Measurements from ENCODE around the gene MRPL28. TPM values are rescaled to one million over a fixed set of nuclear protein-coding genes. Genes with fewer than 3 reads are reported as not detected.
A peak's percentile ranks its signal among the peaks of the same experiment; 100 is the strongest.

MRPL28 gene
- total RNA-seq, 4 donors from 2014 or later, result 40.9 to 66.7 (median 52.7) TPM

DNA sequence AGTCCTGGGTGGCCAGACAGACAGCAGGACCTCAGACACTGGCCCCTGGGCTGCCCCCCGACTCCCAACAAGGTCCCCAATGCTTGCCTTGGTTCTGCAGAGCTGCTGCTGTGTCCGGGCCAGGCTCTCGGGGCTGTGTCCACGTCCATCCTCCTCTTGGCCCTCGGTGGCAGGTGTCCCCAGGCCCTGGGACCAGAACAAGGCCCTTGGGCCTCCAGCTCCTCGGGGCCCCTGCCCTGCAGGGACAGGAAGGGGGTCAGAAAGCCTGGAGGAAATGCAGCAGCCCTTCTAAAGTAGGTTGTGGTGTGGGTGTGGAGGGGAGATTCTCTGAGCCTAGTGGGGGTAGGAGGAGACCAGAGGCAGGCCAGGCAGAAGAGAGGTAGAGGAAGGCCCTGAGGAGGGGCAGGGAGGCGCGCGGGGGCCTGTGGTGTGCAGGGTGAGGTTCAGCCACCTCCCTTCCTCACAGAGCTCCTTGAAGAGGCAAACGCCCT lies 15.3 kb downstream of the MRPL28 start:
- peaks cover 28% of the 10 kb centered on the region for H3K4me1 ChIP-seq
- no peak for DNase-seq (ENCODE audit: low spot score in 2 of 2)
- no peak for TF ChIP-seq POLR2AphosphoS5 (IDR thresholded peaks at IDR 0.05)
- TF ChIP-seq EP300 (IDR thresholded peaks at IDR 0.05), result no peak
- TF ChIP-seq, protein P1, sequence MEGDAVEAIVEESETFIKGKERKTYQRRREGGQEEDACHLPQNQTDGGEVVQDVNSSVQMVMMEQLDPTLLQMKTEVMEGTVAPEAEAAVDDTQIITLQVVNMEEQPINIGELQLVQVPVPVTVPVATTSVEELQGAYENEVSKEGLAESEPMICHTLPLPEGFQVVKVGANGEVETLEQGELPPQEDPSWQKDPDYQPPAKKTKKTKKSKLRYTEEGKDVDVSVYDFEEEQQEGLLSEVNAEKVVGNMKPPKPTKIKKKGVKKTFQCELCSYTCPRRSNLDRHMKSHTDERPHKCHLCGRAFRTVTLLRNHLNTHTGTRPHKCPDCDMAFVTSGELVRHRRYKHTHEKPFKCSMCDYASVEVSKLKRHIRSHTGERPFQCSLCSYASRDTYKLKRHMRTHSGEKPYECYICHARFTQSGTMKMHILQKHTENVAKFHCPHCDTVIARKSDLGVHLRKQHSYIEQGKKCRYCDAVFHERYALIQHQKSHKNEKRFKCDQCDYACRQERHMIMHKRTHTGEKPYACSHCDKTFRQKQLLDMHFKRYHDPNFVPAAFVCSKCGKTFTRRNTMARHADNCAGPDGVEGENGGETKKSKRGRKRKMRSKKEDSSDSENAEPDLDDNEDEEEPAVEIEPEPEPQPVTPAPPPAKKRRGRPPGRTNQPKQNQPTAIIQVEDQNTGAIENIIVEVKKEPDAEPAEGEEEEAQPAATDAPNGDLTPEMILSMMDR (IDR thresholded peaks at IDR 0.05), result no peak
- no peak overlapping the region for H3K4me3 ChIP-seq
- H3K36me3 ChIP-seq, result no peaks in the 10 kb centered on the region
- H3K27ac ChIP-seq, result no peak overlapping the region
- no peaks in the 10 kb centered on the region for H3K9me3 ChIP-seq
- 71% methylated on average over 6 of the region's 10 CpGs for WGBS
- no peaks in the 10 kb centered on the region for H3K27me3 ChIP-seq

DNA sequence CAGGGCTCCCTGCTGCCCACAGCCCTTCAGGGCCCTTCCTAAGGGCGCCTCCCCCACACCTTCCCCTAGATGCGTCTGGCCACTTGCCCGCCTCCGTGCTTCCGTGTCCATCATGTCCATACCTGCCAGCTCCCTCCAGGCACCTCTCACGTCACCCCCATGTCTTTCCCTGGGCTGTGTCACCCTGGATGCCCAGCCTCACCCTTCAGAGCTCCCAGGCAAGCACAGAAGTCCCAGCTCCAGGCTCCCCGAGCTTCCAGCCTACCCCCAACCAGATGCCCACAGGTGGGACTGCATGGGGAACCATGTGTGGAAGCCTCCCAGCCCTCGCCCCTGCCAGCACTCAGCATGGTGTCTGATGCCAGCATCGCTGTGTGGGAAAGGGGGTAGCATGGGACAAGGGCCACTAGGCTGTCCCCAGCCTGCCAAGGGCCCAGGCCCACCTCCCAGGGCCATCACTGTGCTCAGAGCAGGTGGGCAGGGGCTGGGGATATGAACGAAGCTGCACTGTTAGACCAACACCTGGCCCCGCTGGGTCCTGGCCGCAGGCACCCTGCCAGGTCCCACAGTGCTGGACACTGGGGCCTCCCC lies 16.0 kb downstream of the MRPL28 start:
- no peaks in the 10 kb centered on the region for H3K27me3 ChIP-seq
- no peak overlapping the region for H3K4me3 ChIP-seq
- H3K4me1 ChIP-seq, result peaks cover 28% of the 10 kb centered on the region
- TF ChIP-seq POLR2A (IDR thresholded peaks at IDR 0.05), result no peak
- no peak for TF ChIP-seq POLR2AphosphoS5 (IDR thresholded peaks at IDR 0.05)
- TF ChIP-seq, protein P1 (IDR thresholded peaks at IDR 0.05), result no peak
- TF ChIP-seq EP300 (IDR thresholded peaks at IDR 0.05), result no peak
- DNase-seq (ENCODE audit: low spot score in 2 of 2), result peak in 1 of 2 donors; percentile 75
- 84% methylated on average over 10 of the region's 12 CpGs for WGBS
- no peaks in the 10 kb centered on the region for H3K36me3 ChIP-seq
- H3K9me3 ChIP-seq, result no peaks in the 10 kb centered on the region
- H3K27ac ChIP-seq, result no peak overlapping the region

DNA sequence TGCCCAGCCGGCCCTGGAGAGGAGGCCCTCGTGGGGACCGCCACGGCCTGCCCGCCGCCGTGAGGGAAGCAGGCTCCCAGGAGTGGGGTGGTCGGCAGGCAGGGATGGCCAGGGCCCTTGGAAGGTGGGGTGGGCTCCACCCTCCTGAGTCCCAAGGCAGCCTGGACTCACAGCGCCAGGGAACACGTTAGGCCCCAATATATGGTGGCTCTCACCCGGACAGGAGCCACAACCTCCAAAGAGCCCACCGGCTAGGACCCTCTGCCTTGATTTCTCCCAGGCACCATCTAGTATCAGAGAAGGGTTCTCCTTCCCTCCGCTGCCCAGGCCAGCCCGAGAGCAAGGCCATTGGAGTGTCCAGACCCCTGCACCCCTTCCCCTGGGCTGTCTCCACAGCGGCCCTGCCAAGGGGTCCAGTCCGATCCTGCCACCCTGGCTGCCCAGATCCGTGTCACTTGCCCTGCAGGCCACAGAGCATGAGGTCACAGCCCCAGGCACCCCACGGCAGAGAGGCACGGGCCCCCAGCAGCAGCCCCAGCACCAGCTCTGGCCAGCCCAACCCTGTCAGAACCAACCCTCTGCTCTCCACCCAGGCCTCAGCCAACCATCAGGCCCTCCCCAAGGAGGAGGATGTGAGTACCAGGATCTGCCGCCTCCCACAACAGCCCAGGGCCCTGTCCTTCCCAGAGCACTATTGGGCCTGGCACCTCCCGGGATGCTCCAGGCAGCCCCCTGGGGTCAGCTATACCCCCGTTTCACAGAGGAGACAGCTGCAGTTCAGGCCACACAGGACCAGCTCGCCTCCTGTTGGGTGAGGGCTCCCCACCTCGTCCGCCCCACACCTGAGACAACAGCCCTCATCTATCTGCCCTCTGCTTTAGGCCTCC lies 16.7 kb downstream of the MRPL28 start:
- Histone ChIP-seq H3K9me3 (no peaks in the 10 kb centered on the region), H3K27me3 (no peaks in the 10 kb centered on the region), H3K4me3 (peak overlapping the region; percentile 90), H3K4me1 (peaks cover 28% of the 10 kb centered on the region), H3K27ac (peak overlapping the region; percentile 51), H3K36me3 (no peaks in the 10 kb centered on the region)
- WGBS, result 87% methylated on average over 14 of the region's 25 CpGs
- TF ChIP-seq POLR2AphosphoS5 (IDR thresholded peaks at IDR 0.05) (no peak), EP300 (IDR thresholded peaks at IDR 0.05) (no peak), POLR2A (IDR thresholded peaks at IDR 0.05) (no peak)
- TF ChIP-seq, protein P1 (IDR thresholded peaks at IDR 0.05), result no peak
- DNase-seq (ENCODE audit: low spot score in 2 of 2), result peak; percentile 76 to 80

DNA sequence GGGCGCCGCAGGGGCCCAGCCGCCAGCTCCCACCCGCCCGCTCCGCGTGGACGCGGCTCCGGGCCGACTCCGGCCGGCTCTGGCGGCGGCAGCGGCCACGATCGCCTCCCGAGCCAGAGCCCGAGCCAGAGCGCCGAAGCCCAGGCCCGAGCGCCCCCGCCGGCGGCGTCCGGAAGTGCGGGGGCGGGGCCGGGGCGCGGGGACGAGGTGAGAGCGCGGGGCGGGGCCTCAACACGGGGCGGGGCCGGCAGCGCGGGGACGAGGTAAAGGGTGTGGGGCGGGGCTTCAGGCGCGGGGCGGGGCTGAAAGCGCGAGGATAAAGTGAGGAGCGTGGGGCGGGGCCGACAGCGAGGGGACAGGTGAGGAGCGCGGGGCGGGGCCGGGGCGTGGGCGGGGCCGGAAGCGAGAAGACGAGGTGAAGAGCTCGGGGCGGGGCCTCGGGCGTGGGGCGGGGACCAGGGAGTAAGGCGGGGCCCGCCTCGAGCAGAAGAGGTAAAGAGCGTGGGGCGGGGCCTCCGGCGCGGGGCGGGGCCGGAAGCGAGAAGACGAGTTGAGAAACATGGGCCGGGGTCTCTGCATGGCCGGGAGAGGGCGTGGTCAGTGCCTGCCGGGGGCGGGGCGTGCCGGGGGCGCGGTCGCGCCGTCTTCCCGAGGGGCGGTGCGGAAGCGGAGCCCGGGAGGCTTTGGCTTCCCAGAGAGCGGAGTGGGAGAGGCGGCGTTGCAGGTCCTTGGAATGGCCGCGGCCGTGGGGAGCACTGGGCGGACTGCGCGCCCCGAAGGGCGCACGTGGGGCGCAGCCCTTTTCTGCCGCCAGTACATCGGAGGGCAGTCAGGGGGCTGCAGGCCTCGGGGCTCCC lies 17.6 kb downstream of the MRPL28 start, which contains the start of gene AXIN1:
TSS of gene AXIN1 (minus strand) at position 177 of the 857 bp plus-strand sequence. CDS start 5,698 bp downstream, outside the sequence.
- H3K9me3 ChIP-seq, result no peaks in the 10 kb centered on the region
- DNase-seq (ENCODE audit: low spot score in 2 of 2), result peak; percentile 100
- H3K27ac ChIP-seq, result peak within 1 kb of the TSS; percentile 64
- no peaks in the 10 kb centered on the region for H3K36me3 ChIP-seq
- H3K27me3 ChIP-seq, result no peaks in the 10 kb centered on the region
- H3K4me1 ChIP-seq, result peaks cover 33% of the 10 kb centered on the region
- TF ChIP-seq EP300 (IDR thresholded peaks at IDR 0.05) (no peak), POLR2AphosphoS5 (IDR thresholded peaks at IDR 0.05) (peak in 1 of 3 donors; percentile 24), POLR2A (IDR thresholded peaks at IDR 0.05) (peak in 1 of 2 donors; percentile 28)
- TF ChIP-seq, protein P1 (IDR thresholded peaks at IDR 0.05), result peak; percentile 14 to 78
- 3% methylated on average over 10 of the region's 113 CpGs for WGBS
- H3K4me3 ChIP-seq, result peak within 1 kb of the TSS; percentile 90
